H9 (cell line): ENCODE results near the gene DLG5. TPM values are rescaled to one million over a fixed set of nuclear protein-coding genes. Genes with fewer than 3 reads are reported as not detected.

Experiments
- DNase-seq: peaks from one replicate; pipeline ENCODE4 v3.0.0-alpha.2; 2017
- H2AFZ ChIP-seq: one replicate; pipeline ENCODE4 v1.6.1; 2013; ENCODE audit warnings: mild to moderate bottlenecking, low read length, control low read depth, moderate library complexity
- H2AK5ac ChIP-seq: 2 replicates; pipeline ENCODE4 v1.6.1; 2013; ENCODE audit warnings: low read length, control low read depth, mixed read lengths; ENCODE audit not compliant: insufficient read length
- H2BK120ac ChIP-seq: one replicate; pipeline ENCODE4 v1.6.1; 2013; ENCODE audit warnings: low read depth, mild to moderate bottlenecking, low read length, control low read depth, inconsistent platforms; ENCODE audit not compliant: poor library complexity, severe bottlenecking
- H2BK12ac ChIP-seq: 2 replicates; pipeline ENCODE4 v1.6.1; 2013; ENCODE audit warnings: low read length, control low read depth, mixed read lengths, low read depth; ENCODE audit not compliant: insufficient read length
- H2BK15ac ChIP-seq: 2 replicates; pipeline ENCODE4 v1.6.1; 2013; ENCODE audit warnings: low read depth, low read length, control low read depth
- H2BK20ac ChIP-seq: one replicate; pipeline ENCODE4 v1.6.1; 2013; ENCODE audit warnings: low read depth, mild to moderate bottlenecking, low read length, control low read depth, inconsistent platforms; ENCODE audit not compliant: poor library complexity, severe bottlenecking
- H2BK5ac ChIP-seq: 2 replicates; pipeline ENCODE4 v1.6.1; 2013; ENCODE audit warnings: low read length, control low read depth, mixed read lengths; ENCODE audit not compliant: insufficient read length
- H3K14ac ChIP-seq: 2 replicates; pipeline ENCODE4 v1.6.1; 2013; ENCODE audit warnings: low read length, control low read depth; ENCODE audit not compliant: insufficient read depth
- H3K18ac ChIP-seq: 2 replicates; pipeline ENCODE4 v1.6.1; 2013; ENCODE audit warnings: low read depth, mild to moderate bottlenecking, mixed read lengths, low read length, control low read depth; ENCODE audit not compliant: insufficient read length
- H3K23ac ChIP-seq: 2 replicates; pipeline ENCODE4 v1.6.1; 2013; ENCODE audit warnings: low read length, control low read depth, mixed read lengths, low read depth; ENCODE audit not compliant: insufficient read length
- H3K23me2 ChIP-seq: 2 replicates; pipeline ENCODE4 v1.6.1; 2013; ENCODE audit warnings: low read depth, mild to moderate bottlenecking, mixed read lengths, low read length, control low read depth; ENCODE audit not compliant: insufficient read length, poor library complexity, severe bottlenecking
- H3K27ac ChIP-seq: 2 replicates; pipeline ENCODE4 v1.5.1; 2013; ENCODE audit warnings: low read length, control low read depth, mixed read lengths, low read depth; ENCODE audit not compliant: insufficient read length
- H3K27me3 ChIP-seq: 2 replicates; pipeline ENCODE4 v1.6.1; 2013; ENCODE audit warnings: low read length, control low read depth, inconsistent platforms; ENCODE audit not compliant: insufficient read depth
- H3K4ac ChIP-seq: 2 replicates; pipeline ENCODE4 v1.6.1; 2013; ENCODE audit warnings: low read depth, mild to moderate bottlenecking, control low read depth, inconsistent platforms, low read length, moderate library complexity
- H3K4me1 ChIP-seq: 2 replicates; pipeline ENCODE4 v1.6.1; 2013; ENCODE audit warnings: low read length, control low read depth, inconsistent platforms; ENCODE audit not compliant: insufficient read depth
- H3K4me2 ChIP-seq: 2 replicates; pipeline ENCODE4 v1.6.1; 2013; ENCODE audit warnings: low read length, control low read depth, mixed read lengths; ENCODE audit not compliant: insufficient read length, insufficient read depth
- H3K56ac ChIP-seq: 2 replicates; pipeline ENCODE4 v1.6.1; 2013; ENCODE audit warnings: low read depth, mild to moderate bottlenecking, mixed read lengths, low read length, control low read depth; ENCODE audit not compliant: insufficient read length
- H3K79me1 ChIP-seq: 2 replicates; pipeline ENCODE4 v1.6.1; 2013; ENCODE audit warnings: low read depth, mild to moderate bottlenecking, moderate library complexity, low read length, control low read depth, inconsistent platforms; ENCODE audit not compliant: insufficient read depth, poor library complexity, severe bottlenecking
- H3K79me2 ChIP-seq: 2 replicates; pipeline ENCODE4 v1.6.1; 2013; ENCODE audit warnings: low read length, control low read depth, inconsistent platforms; ENCODE audit not compliant: insufficient read depth
- H3K9ac ChIP-seq: 2 replicates; pipeline ENCODE4 v1.6.1; 2013; ENCODE audit warnings: low read length, control low read depth, mixed read lengths; ENCODE audit not compliant: insufficient read length; ENCODE audit errors: extremely low read depth
- H3K9me3 ChIP-seq: one replicate; pipeline ENCODE4 v1.6.1; 2013; ENCODE audit warnings: low read depth, low read length, inconsistent platforms; ENCODE audit not compliant: control insufficient read depth
- H3T11ph ChIP-seq: one replicate; pipeline ENCODE4 v1.6.1; 2013; ENCODE audit warnings: mild to moderate bottlenecking, low read length, control low read depth, inconsistent platforms
- H4K20me1 ChIP-seq: one replicate; pipeline ENCODE4 v1.6.1; 2013; ENCODE audit not compliant: control insufficient read depth, insufficient read length, insufficient read depth
- H4K5ac ChIP-seq: 2 replicates; pipeline ENCODE4 v1.6.1; 2013; ENCODE audit warnings: low read depth, mild to moderate bottlenecking, mixed read lengths, low read length, control low read depth; ENCODE audit not compliant: insufficient read length
- H4K8ac ChIP-seq: replicated peaks from 2 replicates; pipeline ENCODE4 v1.6.1; 2013; ENCODE audit warnings: low read length, control low read depth, mixed read lengths, low read depth; ENCODE audit not compliant: insufficient read length
- H4K91ac ChIP-seq: 2 replicates; pipeline ENCODE4 v1.6.1; 2013; ENCODE audit warnings: low read depth, mild to moderate bottlenecking, moderate library complexity, mixed read lengths, low read length, control low read depth; ENCODE audit not compliant: insufficient read length
- H3K27ac Mint-ChIP-seq, 3 experiments: 2 replicates in 2 of 3; 3 replicates in 1 of 3; pipeline ENCODE4 v1.8.0; 2020 to 2021; ENCODE audit warnings: mixed read lengths in 3 of 3, mild to moderate bottlenecking in 1 of 3, moderate library complexity in 1 of 3
- H3K27me3 Mint-ChIP-seq: 2 replicates; pipeline ENCODE4 v1.8.0; 2021; ENCODE audit warnings: low read depth, mild to moderate bottlenecking, moderate library complexity, mixed read lengths
- H3K36me3 Mint-ChIP-seq, 3 experiments: 2 replicates in 2 of 3; 3 replicates in 1 of 3; pipeline ENCODE4 v1.8.0; 2020 to 2021; ENCODE audit warnings: low read depth in 3 of 3, mixed read lengths in 3 of 3; ENCODE audit not compliant: insufficient read depth in 1 of 3
- H3K4me1 Mint-ChIP-seq, 2 experiments: 2 replicates each; pipeline ENCODE4 v1.8.0; 2020; ENCODE audit warnings: mixed read lengths in 2 of 2
- H3K4me3 Mint-ChIP-seq, 2 experiments: 2 replicates in 1 of 2; 3 replicates in 1 of 2; pipeline ENCODE4 v1.8.0; 2020 to 2021; ENCODE audit warnings: mild to moderate bottlenecking in 2 of 2, mixed read lengths in 2 of 2, moderate library complexity in 1 of 2
- H3K9me3 Mint-ChIP-seq, 2 experiments: 2 replicates in 1 of 2; 3 replicates in 1 of 2; pipeline ENCODE4 v1.8.0; 2020; ENCODE audit warnings: mild to moderate bottlenecking in 2 of 2, mixed read lengths in 2 of 2, moderate library complexity in 1 of 2
- WGBS: extraction: QIAGEN DNeasy Blood & Tissue Kit; methylation state at CpG from one replicate; pipeline ENCODE4 v1.1.7; 2013; ENCODE audit warnings: missing lambda C conversion rate, low lambda C conversion rate, mixed read lengths; ENCODE audit not compliant: insufficient read length; ENCODE audit errors: extremely low coverage; 5-methylcytosine and 5-hydroxymethylcytosine counted together
- total RNA-seq: library from RNA; stranded (reverse); gene quantifications from 2 replicates; pipeline ENCODE4 v1.2.1, GENCODE V29; 2021
- TF ChIP-seq, protein P1 (sequence below): fragments of 200-600 bp; sonication (generic); conservative IDR thresholded peaks from 3 replicates; pipeline ENCODE4 v1.8.0; 2021; ENCODE audit warnings: antibody characterized with exemption, mild to moderate bottlenecking

Gene DLG5
- total RNA-seq, 1 experiment from 2014 or later: 67.4 TPM

DNA sequence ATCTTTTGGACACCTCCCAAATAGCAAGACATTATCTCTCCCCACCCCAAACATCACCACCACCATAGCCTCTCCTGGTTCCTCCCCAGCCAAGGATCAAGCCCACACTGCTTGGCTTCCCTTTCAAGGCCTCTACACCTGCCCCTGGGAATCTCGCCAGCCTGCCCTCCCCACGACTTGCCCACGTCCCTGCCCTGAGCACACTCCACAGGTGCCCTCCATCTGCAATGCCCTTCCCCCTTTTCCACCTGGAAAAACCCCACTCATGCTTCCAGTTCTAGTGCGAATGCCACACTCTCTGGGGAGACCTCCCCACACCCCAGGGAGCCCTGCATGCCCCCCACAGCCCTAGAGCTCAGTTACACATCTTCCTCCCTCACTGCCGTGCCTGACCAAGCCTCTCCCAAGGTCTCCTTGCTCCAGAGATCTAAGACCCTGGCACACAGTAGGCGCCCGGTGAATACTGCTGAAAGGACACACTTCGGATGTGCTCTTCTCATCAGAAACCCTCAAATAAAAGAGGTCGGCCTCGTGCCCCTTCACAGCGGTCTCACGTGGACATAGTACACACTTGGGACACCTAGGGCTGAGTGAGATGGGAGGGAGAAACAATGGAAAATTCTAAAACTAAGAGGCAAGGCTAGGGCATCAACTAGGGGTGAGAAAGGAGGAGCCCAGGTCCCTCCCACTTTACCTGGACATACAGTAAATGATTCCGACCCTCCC is 91.4 kb downstream of the DLG5 start:
- H3K23me2 ChIP-seq: no peaks in the 10 kb centered on the region
- H3K4me2 ChIP-seq: no peak overlapping the region
- H2BK15ac ChIP-seq: no peak overlapping the region
- no peak overlapping the region for H3T11ph ChIP-seq
- H3K14ac ChIP-seq: no peak overlapping the region
- no peak overlapping the region for H3K9ac ChIP-seq
- no peak overlapping the region for H2AK5ac ChIP-seq
- no peaks in the 10 kb centered on the region for H3K27me3 Mint-ChIP-seq
- DNase-seq: no peak
- H4K5ac ChIP-seq: no peak overlapping the region
- H4K91ac ChIP-seq: no peak overlapping the region
- H3K79me2 ChIP-seq: no peaks in the 10 kb centered on the region
- no peak overlapping the region for H4K8ac ChIP-seq
- no peaks in the 10 kb centered on the region for H3K9me3 Mint-ChIP-seq
- peak overlapping the region; percentile 34 to 89 (median 40); a peak in 5 of 7 replicates for H3K27ac Mint-ChIP-seq
- H3K4ac ChIP-seq: no peak overlapping the region
- no peak overlapping the region for H2BK5ac ChIP-seq
- TF ChIP-seq, protein P1, sequence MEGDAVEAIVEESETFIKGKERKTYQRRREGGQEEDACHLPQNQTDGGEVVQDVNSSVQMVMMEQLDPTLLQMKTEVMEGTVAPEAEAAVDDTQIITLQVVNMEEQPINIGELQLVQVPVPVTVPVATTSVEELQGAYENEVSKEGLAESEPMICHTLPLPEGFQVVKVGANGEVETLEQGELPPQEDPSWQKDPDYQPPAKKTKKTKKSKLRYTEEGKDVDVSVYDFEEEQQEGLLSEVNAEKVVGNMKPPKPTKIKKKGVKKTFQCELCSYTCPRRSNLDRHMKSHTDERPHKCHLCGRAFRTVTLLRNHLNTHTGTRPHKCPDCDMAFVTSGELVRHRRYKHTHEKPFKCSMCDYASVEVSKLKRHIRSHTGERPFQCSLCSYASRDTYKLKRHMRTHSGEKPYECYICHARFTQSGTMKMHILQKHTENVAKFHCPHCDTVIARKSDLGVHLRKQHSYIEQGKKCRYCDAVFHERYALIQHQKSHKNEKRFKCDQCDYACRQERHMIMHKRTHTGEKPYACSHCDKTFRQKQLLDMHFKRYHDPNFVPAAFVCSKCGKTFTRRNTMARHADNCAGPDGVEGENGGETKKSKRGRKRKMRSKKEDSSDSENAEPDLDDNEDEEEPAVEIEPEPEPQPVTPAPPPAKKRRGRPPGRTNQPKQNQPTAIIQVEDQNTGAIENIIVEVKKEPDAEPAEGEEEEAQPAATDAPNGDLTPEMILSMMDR: no peak
- H3K23ac ChIP-seq: no peak overlapping the region
- no peak overlapping the region for H2BK20ac ChIP-seq
- H3K18ac ChIP-seq: no peak overlapping the region
- H4K20me1 ChIP-seq: no peaks in the 10 kb centered on the region
- H3K4me1 Mint-ChIP-seq: peaks cover 25 to 30% of the 10 kb centered on the region in 2 experiments
- H3K27me3 ChIP-seq: no peaks in the 10 kb centered on the region
- H3K4me3 Mint-ChIP-seq: no peak overlapping the region
- no peak overlapping the region for H3K27ac ChIP-seq
- H3K36me3 Mint-ChIP-seq: peaks cover 20 to 64% (median 48%) of the 10 kb centered on the region in 3 experiments; a peak in 6 of 7 replicates
- H2BK12ac ChIP-seq: no peak overlapping the region
- no peak overlapping the region for H2BK120ac ChIP-seq
- no peaks in the 10 kb centered on the region for H3K9me3 ChIP-seq
- H3K4me1 ChIP-seq: no peaks in the 10 kb centered on the region; the same call in 1 of the 2 replicates
- H3K56ac ChIP-seq: no peak overlapping the region
- no CpG with 5 or more reads among the region's 13 CpGs for WGBS
- H2AFZ ChIP-seq: no peak overlapping the region
- H3K79me1 ChIP-seq: no peaks in the 10 kb centered on the region
